ENCODE data around the gene NEGR1.

- TF ChIP-seq CTCF (IDR thresholded peaks at IDR 0.05) (no peak), POLR2A (IDR thresholded peaks at IDR 0.05) (no peak)
Measured at GRCh38 chr1:72229893-72230292, 52.4 kb downstream of the NEGR1 start.

Data from testis (tissue), 2 donors.